HL-60/S4 treated with retinoic acid at 250 ng/mL for 4 days and 3 days (cell line): ENCODE data around the gene TRIM23.

Source experiments
- in situ Hi-C: fragments of 300-500 bp; cut with MboI; formaldehyde crosslinking; loops from 2 replicates; pipeline ENCODE4 v1.7.0; 2022; ENCODE audit warnings: low sequenced_read_pairs

The TRIM23 gene

DNA sequence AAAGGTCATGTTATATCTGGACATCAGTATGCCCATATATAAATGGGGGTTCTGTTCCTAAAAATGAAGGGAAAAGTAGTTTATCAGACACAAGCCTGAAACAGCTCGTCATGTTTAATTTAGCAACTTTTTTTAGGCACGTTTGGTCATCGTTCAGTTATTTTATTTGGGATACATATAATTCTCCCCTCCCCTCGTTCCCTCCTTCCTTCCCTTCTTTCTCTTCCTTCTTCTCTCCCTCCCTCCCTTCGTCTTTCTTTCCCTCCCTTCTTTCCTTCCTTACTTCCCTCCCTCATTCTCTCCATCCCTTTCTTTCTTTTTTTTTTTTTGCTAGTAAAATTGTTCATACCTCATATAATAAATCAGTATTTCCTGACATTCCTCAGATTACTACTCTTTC is 57.6 kb downstream of the TRIM23 start:
- in situ Hi-C loops = no loop called here

DNA sequence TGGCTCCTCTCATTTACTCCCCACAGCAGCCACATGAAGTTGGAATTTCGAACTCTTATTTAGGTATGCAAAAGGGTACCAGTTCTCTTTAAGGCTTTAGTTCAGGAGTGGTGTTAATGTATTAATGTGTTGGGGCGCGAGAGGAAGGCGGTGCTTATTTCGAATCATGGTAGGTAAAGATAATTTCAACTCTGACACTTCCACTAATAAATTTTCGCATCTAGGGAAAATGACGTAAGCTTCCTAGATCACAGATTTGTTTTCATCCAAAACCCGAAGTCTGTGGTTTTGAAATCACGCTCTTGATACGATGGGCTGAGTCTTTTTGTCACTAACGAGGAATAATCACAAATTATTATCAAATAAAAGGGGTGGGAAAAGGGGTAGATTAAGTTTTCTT is 60.4 kb downstream of the TRIM23 start:
- in situ Hi-C loops = no loop called here

DNA sequence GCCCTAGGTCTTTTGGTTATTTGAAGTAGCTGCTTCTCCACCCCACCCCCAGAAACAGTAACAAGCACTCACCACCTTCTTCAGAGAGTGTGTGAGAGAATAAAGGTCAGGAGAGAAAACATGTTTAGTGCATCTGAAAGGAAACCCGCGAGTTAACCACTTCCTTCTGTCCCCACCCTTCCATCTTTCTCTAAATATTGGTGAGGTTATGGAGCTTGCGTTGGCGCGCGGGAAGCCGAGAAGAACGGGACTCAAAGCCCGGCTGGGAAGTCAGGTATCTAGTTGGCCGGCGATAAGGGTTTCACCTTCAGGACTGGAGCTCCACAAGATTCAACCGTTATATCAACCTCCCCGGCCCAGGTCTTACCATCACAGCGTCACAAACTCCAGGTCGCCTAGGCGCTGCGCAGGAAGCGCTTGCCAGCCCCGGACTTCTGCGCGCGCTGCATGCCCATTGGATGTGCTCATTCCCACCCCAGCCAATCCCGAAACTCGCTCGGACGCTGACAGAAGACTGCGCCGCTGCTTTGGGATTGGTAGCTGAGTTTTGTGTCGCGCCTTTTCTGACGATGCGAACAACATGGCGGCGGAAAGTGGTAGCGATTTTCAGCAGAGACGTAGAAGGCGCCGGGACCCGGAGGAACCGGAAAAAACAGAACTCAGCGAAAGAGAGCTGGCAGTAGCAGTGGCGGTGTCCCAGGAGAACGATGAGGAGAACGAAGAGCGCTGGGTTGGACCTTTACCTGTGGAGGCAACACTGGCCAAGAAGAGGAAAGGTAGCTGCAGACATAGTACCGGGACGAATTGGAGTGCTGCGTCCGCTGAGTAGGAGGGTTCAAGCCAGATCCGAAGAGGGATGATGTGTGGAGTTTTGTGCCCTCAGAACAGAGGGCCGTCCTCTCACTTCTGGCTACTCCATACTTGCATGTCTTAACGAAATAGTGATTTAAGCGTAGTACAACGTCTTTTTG is 61.1 kb downstream of the TRIM23 start, which contains the start of the genes CENPK and PPWD1:
Gene CENPK (minus strand): TSS at position 438 of the 971 bp plus-strand sequence. CDS start 8,261 bp downstream, outside the sequence.
Gene PPWD1 (plus strand): TSS at position 566 of the 971 bp plus-strand sequence. CDS start 15 bp downstream, at position 581.
- in situ Hi-C loops = no loop called here

DNA sequence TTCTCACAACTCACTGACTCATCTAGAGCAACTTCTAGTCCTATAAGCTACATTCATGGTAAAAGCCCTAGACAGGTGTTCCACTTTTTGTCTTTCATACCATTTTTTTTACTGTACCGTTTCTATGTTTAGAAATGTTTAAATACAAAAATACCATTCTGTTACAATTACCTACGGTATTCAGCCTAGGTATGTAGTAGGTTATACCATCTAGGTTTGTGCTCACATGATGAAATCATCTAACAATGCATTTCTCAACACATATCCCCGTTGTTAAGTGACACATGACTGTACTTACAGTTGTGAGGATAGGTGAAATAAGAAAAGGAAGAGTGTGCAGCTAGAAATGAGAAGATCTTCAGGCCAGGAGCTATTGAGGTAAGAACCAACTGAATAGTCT is 67.4 kb downstream of the TRIM23 start:
- in situ Hi-C loops = no loop called here

DNA sequence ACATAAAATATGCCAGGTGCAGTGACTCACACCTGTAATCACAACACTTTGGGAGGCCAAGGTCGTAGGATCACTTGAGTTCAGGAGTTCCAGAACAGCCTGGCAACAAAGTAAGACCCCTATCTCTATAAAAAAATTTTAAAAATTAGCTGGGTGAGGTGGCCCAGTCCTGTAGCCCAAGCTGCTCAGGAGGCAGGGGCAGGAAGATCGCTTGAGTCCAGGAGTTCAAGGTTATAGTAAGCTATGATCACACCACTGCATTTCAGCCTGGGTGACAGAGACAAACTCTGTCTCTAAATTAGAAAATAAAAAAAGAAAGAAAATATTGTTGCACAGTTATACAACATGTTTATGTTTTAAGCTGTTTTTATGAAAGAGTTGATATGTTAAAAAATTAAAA is 68.0 kb downstream of the TRIM23 start:
- in situ Hi-C loops = no loop called here

DNA sequence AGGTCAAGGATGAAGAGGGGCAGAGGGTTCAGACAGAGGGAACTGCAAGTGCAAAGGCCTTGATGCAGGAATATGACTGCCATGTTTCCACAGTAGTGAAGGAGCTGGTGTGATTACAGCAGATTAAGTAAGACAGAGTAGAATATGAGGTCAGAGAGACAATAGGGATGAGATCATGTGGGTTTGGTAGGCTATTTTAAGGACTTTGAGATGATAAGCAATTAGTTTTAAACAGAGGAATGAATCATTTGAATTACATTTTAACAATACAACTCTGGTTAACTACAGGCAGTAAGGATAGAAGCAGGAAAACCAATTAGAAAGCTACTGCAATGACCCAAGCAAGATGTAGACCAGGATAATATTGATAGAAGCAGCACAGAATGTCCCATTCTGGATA is 68.8 kb downstream of the TRIM23 start:
- in situ Hi-C loops = no loop called here

DNA sequence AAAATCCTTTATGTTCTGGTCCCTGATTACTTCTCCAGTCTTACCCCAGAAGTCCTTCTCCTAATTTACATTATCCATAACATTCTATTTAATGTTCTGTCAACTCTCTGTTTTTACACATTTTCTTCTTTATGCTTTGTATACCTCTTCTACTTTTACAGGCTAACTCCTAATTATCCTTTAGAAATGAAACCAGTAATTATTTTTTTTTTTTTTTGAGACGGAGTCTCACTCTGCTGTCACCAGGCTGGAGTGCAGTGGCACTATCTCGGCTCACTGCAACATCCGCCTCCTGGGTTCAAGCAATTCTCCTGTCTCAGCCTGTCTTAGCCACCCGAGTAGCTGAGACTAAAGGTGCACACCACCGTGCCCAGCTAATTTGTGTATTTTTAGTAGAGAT is 70.2 kb downstream of the TRIM23 start:
- in situ Hi-C loops = no loop called here

DNA sequence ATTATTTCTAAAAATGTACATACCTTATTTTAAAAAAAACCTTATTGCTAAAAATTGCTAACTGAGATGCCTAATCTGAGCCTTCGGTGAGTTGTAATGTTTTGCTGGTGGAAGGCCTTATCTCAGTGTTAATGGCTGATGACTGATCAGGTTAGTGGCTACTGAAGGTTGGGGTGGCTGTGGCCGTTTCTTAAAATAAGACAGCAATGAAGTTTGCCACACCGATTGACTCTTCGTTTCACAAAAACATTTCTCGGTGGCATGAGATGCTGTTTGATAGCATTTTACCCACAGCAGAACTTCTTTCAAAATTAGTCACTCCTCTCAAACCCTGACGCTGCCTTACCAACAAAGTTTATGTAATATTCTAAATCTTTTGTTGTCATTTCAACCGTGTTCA is 75.9 kb downstream of the TRIM23 start:
- in situ Hi-C loops = no loop called here

DNA sequence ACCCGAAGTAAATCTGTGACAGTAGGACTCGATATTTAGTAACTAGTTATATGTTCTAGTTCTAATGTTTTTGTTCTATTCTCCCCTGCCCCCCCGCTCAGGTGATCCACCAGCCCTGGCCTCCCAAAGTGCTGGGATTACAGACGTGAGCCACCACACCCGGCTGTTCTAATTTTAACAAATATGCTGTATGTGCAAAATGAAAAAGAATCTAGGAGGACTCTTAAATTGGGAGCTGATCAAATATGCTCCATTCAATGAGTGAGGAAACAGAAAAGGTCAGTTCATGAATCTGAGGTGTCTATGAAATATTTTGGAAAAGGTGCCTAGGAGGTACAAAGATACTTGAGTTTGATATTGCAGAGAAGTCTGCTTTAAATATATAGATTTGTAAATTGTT is 78.0 kb downstream of the TRIM23 start:
- in situ Hi-C loops = no loop called here

DNA sequence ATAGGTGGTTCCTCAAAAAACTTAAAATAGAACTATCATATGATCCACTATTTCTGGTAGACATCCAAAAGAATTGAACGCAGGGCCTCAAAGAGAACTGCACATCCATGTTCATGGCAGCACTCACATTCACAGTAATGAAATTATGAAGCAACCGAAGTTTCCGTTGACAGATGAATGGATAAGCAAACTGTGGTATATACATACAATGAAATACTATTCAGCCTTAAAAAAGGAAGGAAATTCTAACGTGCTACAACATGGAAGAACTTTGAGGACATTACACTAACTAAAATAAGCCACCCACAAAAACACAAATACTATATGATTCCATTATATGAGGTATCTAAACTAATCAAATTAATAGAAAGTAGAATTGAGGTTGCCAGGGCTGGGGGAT is 79.7 kb downstream of the TRIM23 start:
- in situ Hi-C loops = no loop called here

DNA sequence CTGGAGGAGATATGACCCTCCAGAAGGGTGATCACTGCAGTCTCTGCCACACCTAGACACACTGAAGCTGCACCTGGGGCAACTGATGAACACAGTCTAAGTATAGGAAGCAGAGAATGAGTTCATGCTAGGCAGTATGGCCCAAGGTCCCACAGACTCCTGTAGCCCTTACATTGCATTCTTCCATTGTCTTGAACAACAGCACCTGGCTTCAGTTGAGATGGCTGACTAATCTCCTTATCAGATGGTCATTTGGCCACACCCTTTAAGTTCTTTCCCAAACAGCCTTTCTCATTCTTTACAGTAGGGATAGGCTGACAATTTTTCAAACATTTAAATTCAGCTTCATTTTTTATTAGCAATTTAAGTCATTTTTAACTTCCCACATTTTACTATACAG is 84.3 kb downstream of the TRIM23 start:
- in situ Hi-C loops = no loop called here
